Adipocyte (in vitro differentiated cells): ENCODE measurements around the gene CC2D1A.

Experiments
- DNase-seq: peaks from one replicate; pipeline ENCODE4 v3.0.0-alpha.2; 2015; ENCODE audit warnings: low read depth
- H3K27me3 ChIP-seq: replicated peaks from 2 replicates; pipeline ENCODE4 v1.7.0; 2013; ENCODE audit warnings: mild to moderate bottlenecking, low read length, moderate library complexity; ENCODE audit not compliant: control insufficient read depth, insufficient read depth
- H3K36me3 ChIP-seq: 2 replicates; pipeline ENCODE4 v1.7.0; 2013; ENCODE audit warnings: low read length, mild to moderate bottlenecking, moderate library complexity; ENCODE audit not compliant: control insufficient read depth, insufficient read depth, severe bottlenecking
- H3K4me1 ChIP-seq: 2 replicates; pipeline ENCODE4 v1.7.0; 2013; ENCODE audit warnings: mild to moderate bottlenecking, low read length, moderate library complexity; ENCODE audit not compliant: control insufficient read depth, insufficient read depth
- H3K4me3 ChIP-seq: 2 replicates; pipeline ENCODE4 v1.7.0; 2013; ENCODE audit warnings: mild to moderate bottlenecking, low read length, moderate library complexity
- H3K9ac ChIP-seq: 2 replicates; pipeline ENCODE4 v1.7.0; 2013; ENCODE audit warnings: mild to moderate bottlenecking, low read length, moderate library complexity
- H3K9me3 ChIP-seq: 2 replicates; pipeline ENCODE4 v1.7.0; 2013; ENCODE audit warnings: mild to moderate bottlenecking, low read length, moderate library complexity; ENCODE audit not compliant: control insufficient read depth

Gene CC2D1A

DNA sequence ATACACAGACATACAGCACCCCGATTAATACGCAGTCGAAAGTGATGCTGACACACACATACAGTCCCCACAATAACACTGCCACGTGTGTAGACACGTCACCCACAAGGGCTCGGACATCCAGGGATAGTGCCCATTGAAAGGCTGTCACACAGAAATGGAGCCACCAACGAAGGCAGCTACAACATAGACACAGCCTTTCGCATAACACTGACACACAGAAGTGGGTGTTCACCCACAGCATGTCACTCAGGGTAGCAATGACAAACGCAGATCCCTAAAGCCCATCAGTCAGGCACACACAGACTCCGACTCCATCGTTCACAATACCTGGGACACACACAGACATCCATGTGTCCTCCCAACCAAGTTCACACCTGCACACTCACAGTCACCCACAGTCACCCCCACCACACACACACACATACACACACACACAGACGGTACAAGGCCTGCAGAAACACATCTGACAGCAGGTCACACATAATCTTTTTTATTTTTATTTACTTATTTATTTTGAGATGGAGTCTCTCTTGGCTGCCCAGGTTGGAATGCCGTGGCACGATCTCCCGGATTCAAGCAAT, 39.4 kb upstream of the CC2D1A start:
- Histone ChIP-seq H3K27me3 (no peaks in the 10 kb centered on the region), H3K9ac (peak overlapping the region; percentile 84), H3K9me3 (no peaks in the 10 kb centered on the region), H3K4me3 (peak overlapping the region; percentile 80), H3K4me1 (peaks cover 7% of the 10 kb centered on the region), H3K36me3 (no peaks in the 10 kb centered on the region)
- no peak for DNase-seq

DNA sequence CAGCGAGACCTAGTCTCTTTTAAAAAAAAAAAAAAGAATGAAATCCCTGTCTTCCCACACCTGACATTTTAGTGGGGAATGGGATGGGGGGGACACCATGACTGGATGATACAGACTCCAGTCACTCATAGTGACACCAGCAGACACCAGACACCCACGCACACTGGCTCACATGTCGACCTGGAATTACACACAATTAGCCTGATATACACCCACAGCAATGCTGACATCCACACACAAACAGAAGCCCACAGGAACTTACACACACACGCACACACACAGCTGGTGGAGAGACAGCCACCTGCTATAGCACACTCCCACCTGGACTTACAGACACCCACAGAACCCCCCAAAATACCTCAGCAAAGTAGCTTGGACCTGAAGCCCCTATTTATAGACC, 37.3 kb upstream of the CC2D1A start:
- no peaks in the 10 kb centered on the region for H3K27me3 ChIP-seq
- no peaks in the 10 kb centered on the region for H3K36me3 ChIP-seq
- no peak overlapping the region for H3K9ac ChIP-seq
- H3K4me1 ChIP-seq = peaks cover 7% of the 10 kb centered on the region
- no peak overlapping the region for H3K4me3 ChIP-seq
- H3K9me3 ChIP-seq = no peaks in the 10 kb centered on the region
- no peak for DNase-seq

DNA sequence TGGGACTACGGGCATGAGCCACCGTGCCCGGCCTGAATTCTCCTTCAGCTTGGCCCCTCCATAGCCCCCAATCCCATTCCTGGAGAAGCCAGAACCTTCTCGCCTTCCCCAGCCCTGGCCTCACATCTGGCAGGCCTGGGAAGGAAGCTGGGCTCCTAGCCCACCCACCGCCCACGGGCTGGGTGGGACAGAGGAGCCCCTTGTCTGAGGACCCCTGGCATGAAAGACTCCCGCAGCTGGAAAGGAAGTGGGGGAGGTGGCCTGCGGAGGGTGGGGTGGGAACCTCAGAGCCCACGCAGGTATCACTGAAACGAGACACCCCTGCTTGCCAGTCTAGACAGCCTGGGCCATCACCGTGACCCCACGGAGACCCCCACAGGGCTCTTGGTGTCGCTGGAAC, 36.7 kb upstream of the CC2D1A start:
- Histone ChIP-seq H3K27me3 (no peaks in the 10 kb centered on the region), H3K9me3 (no peaks in the 10 kb centered on the region), H3K4me3 (no peak overlapping the region), H3K36me3 (no peaks in the 10 kb centered on the region), H3K9ac (no peak overlapping the region), H3K4me1 (peaks cover 12% of the 10 kb centered on the region)
- no peak for DNase-seq

DNA sequence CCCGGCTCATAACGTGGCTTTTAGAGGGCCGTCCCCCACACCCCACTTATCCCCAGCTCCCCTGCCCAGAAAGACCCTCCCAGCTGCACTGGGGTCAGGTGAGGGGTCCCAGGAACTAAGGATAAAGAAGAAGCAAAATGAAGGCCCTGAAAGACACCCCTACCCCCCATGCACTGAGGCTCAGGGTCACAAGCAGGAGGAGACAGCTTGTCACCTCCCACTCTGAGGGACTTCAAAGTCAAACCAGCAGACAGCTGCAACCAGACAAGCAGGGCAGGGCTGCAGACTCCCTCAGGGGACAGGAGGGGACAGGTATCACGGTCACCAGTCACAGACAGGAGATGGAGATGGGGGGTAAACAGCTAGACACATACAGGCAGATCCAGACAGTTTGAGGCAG, 35.1 kb upstream of the CC2D1A start:
- Histone ChIP-seq H3K9ac (no peak overlapping the region), H3K4me3 (no peak overlapping the region), H3K27me3 (no peaks in the 10 kb centered on the region), H3K9me3 (no peaks in the 10 kb centered on the region), H3K36me3 (no peaks in the 10 kb centered on the region), H3K4me1 (peaks cover 13% of the 10 kb centered on the region)
- DNase-seq = no peak

DNA sequence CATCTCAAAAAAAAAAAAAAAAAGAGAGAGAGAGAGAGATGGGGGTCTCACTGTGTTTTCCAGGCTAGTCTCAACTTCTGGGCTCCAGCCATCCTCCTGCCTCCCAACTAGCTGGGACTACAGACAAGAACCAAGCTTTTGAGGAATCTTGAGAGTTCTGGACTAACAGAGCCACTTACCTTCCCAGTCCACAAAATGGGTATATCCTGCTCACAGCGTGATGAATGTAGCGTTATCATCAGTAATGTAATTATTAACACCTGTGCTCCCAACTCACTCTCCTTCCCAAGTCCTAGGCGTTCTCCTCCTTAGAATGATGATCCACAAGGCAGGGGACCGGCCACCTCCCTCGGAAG, 33.7 kb upstream of the CC2D1A start:
- Histone ChIP-seq H3K9me3 (no peaks in the 10 kb centered on the region), H3K36me3 (no peaks in the 10 kb centered on the region), H3K27me3 (no peaks in the 10 kb centered on the region), H3K4me3 (peak overlapping the region; percentile 44), H3K9ac (no peak overlapping the region), H3K4me1 (peaks cover 9% of the 10 kb centered on the region)
- no peak for DNase-seq

DNA sequence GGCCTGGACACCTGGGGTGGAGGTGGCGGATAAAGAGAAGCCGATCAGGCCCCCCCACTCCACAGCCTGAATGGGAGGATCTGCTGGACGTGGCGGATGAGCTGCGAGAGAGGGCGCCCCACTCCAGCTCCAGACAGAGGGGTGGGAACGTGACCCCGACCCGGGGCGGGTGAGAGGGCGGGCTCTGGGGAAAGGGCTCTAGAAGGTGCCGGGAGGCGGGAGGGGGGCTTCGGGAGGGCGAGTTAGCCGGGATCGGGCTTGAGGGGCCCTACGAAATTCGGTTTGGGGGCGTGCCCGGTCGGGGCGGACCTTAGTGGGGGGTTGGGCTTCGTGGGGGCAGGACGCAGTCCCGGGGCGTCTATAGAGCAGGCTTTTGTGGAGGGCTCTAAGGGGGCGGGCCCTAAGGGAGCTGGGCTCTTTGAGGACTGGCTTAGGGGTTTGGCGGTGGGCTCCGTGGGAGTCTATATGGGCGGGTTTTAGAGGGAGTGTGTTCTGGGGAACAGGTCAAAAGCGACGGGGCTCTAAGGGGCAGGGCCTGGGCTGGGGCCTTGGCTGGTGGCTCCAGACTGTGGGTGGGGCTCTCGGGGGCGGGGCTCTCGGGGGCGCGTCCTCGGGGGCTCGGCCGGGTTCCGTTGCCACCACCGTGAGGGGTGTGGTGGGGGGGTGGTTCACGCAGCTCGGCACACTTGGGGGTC, 33.2 kb upstream of the CC2D1A start:
- Histone ChIP-seq H3K9ac (no peak overlapping the region), H3K27me3 (no peaks in the 10 kb centered on the region), H3K9me3 (no peaks in the 10 kb centered on the region), H3K4me3 (peak overlapping the region; percentile 44), H3K36me3 (no peaks in the 10 kb centered on the region), H3K4me1 (peaks cover 9% of the 10 kb centered on the region)
- no peak for DNase-seq

DNA sequence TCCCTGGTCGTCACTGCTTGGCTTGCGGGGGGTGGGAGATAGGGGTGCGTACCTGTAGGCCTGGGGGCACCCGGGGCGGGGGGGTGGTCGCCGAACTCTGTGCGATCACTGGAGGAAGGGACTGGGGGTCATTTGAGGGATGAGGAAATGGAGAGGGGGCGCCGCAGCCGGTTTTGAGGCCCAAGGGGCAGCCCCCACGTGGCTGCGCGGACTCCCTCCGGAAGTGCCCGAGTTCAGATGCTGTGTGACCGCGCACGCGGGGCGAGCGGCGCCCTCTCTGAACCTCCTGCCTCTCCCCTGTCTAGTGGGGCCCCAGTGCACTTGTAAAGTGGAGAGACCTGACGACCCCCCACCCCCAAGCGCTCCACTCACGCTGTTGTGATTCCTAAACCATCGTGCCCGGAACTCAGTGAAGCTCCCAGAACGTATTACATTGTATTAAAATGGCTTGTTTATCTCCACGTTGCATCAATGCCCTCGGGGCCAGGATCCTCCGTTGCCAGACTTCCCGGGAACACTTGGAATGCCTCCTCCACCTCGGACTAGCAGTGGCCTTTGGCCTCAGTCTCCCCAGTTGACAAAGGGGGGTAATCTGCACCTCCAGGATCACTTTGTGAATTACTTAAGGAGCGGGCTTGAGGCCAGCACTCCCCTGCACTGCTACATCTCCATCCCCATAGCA, 32.0 kb upstream of the CC2D1A start:
- Histone ChIP-seq H3K27me3 (no peaks in the 10 kb centered on the region), H3K9me3 (no peaks in the 10 kb centered on the region), H3K36me3 (no peaks in the 10 kb centered on the region), H3K9ac (peak overlapping the region; percentile 25), H3K4me1 (peaks cover 9% of the 10 kb centered on the region), H3K4me3 (peak overlapping the region; percentile 52)
- DNase-seq = no peak

DNA sequence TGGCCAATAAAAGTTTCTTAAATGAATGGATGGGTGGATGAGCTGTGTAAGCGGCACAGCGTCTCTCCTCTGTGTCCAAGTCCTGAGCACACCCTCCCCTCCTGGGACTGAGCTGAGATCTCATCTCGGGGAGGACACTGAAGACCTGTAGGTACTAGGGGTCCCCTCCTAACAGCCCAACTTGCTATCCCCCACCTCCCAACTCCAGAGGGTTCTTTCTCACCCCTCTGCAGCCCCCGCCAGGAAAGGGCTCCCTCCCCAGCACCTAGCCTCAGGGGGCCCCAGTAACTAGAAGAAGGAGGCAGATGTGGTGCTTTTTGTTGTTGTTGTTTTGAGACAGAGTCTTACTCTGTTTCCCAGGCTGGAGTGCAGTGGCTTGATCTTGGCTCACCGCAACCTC, 30.2 kb upstream of the CC2D1A start:
- no peak overlapping the region for H3K4me3 ChIP-seq
- no peaks in the 10 kb centered on the region for H3K27me3 ChIP-seq
- no peaks in the 10 kb centered on the region for H3K9me3 ChIP-seq
- no peaks in the 10 kb centered on the region for H3K36me3 ChIP-seq
- peaks cover 14% of the 10 kb centered on the region for H3K4me1 ChIP-seq
- no peak overlapping the region for H3K9ac ChIP-seq
- DNase-seq = no peak

DNA sequence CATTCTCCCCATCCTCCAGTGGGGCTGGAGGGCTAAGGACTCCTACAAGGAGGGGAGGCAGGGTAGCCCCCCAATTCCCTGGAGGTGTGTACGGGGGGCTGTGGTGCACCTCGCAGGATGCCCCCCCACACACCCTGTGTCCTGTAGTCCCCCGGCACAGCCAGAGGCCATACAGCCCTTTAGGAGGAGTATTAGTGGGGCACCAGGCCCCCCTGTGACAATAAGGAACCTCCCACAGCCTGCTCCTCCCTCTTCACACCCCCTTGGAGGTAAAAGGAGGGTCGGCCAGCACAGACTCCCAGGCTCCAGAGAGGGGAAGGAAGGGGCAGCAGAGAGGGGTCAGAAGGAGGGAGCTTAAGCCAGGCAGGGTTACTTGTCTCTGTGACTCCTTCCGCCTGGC, 29.2 kb upstream of the CC2D1A start, which contains the start of gene NANOS3:
TSS of gene NANOS3 (plus strand) at position 301 of the 400 bp plus-strand sequence. CDS start 115 bp downstream, outside the sequence.
- Histone ChIP-seq H3K9me3 (no peaks in the 10 kb centered on the region), H3K36me3 (no peaks in the 10 kb centered on the region), H3K27me3 (no peaks in the 10 kb centered on the region), H3K9ac (no peak within 1 kb of the TSS), H3K4me1 (peaks cover 17% of the 10 kb centered on the region), H3K4me3 (no peak within 1 kb of the TSS)
- DNase-seq = no peak

DNA sequence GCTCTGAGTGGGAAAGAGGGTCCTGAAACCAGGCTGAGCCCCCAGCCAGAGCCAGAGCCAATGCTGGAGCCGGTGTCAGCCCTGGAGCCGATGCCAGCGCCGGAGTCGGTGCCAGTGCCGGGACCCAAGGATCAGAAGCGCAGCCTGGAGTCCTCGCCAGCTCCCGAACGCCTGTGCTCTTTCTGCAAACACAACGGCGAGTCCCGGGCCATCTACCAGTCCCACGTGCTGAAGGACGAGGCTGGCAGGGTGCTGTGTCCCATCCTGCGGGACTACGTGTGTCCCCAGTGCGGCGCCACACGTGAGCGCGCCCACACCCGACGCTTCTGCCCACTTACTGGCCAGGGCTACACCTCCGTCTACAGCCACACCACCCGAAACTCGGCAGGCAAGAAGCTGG, 28.7 kb upstream of the CC2D1A start:
- Histone ChIP-seq H3K4me1 (peaks cover 20% of the 10 kb centered on the region), H3K4me3 (no peak overlapping the region), H3K9me3 (no peaks in the 10 kb centered on the region), H3K36me3 (no peaks in the 10 kb centered on the region), H3K27me3 (no peaks in the 10 kb centered on the region), H3K9ac (no peak overlapping the region)
- no peak for DNase-seq

DNA sequence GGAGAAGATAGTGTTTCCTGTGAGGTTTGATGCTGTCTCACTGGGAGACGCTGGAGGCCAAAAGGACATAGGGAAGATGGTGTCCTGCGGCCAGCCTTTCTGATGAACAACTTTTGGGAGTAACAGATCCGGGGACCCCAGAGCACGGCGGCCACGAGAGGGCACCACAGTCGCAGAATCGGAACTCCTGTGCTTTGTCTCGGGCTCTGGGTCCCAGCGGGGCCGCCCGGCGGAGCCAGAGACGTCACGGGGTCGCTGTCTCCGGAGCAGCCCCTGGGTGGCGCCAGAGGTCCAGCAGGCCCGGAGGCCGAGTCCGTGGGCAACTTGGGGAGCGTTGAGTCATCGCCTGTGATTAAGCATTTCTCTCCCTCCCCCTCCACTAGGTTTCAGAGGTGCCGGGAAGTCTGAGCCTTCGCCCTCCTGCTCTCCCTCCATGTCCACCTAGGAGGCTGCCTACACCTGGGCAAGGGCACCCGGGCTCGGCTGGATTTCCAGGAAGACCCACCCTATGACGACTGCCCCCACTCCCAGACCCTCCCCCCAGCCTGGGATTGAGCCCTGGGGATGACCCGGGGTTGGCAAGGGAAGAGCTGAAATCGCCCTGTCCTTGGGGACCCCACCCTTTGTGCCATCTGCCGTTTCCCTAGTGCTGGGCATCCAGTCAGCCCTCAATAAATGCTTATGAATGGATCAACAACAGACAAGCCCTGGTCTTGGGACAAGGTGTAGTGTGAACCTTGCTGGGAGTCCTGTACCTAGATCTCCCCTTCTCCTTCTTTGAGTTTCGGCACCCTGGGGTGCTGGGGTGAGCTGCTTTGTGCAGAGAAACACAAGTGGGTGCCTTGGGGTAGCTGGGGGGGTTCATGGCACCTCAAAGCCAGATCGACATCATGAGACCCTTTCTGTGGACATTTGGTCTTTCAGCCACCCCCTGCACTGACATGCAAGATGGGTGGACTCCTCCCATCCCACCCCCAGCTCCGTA, 25.6 kb upstream of the CC2D1A start:
- H3K27me3 ChIP-seq = peaks cover 8% of the 10 kb centered on the region
- no peaks in the 10 kb centered on the region for H3K36me3 ChIP-seq
- H3K4me1 ChIP-seq = peaks cover 11% of the 10 kb centered on the region
- no peaks in the 10 kb centered on the region for H3K9me3 ChIP-seq
- peak overlapping the region; percentile 78 for H3K9ac ChIP-seq
- DNase-seq = peak; percentile 99
- peak overlapping the region; percentile 63 for H3K4me3 ChIP-seq
